ENCODE results near the gene ARSJ.

ARSJ gene

GRCh38 chr4:114019969-114020358, 40.5 kb upstream of the ARSJ start:
- no peaks in the 10 kb centered on the region for H3K4me1 ChIP-seq (ENCODE audit: insufficient read depth, low read length, severe bottlenecking)
- no peak overlapping the region for H2AFZ ChIP-seq (ENCODE audit: low read length)
- H3K4me2 ChIP-seq (ENCODE audit: low read length): no peak overlapping the region

GRCh38 chr4:114019276-114019968, 40.0 kb upstream of the ARSJ start:
- Histone ChIP-seq H3K4me3 (ENCODE audit: low read depth, low read length, poor library complexity, severe bottlenecking) (no peak overlapping the region), H4K20me1 (ENCODE audit: insufficient read depth, low read length) (no peaks in the 10 kb centered on the region)

More at GRCh38 chr4:114019969-114020358, 40.5 kb upstream of the ARSJ start:
- Histone ChIP-seq H3K9me2 (ENCODE audit: low read depth, low read length) (no peaks in the 10 kb centered on the region), H3K27me3 (ENCODE audit: insufficient read depth, low read length) (no peaks in the 10 kb centered on the region), H3K9me3 (ENCODE audit: low read length) (no peaks in the 10 kb centered on the region), H4K20me1 (ENCODE audit: insufficient read depth, low read length) (no peaks in the 10 kb centered on the region), H3F3A (ENCODE audit: insufficient read depth, low read length) (no peaks in the 10 kb centered on the region), H3K4me3 (ENCODE audit: low read depth, low read length, poor library complexity, severe bottlenecking) (no peak overlapping the region), H3K36me3 (ENCODE audit: insufficient read depth, low read length) (no peaks in the 10 kb centered on the region), H3K9ac (ENCODE audit: low read length) (no peak overlapping the region), H3K79me2 (ENCODE audit: insufficient read depth, low read length) (no peaks in the 10 kb centered on the region), H3K27ac (ENCODE audit: low read depth, low read length, poor library complexity, severe bottlenecking) (no peak overlapping the region)
- no peak for TF ChIP-seq EZH2 (IDR thresholded peaks at IDR 0.05; ENCODE audit: borderline replicate concordance, low read length)
- no peak for TF ChIP-seq CTCF (IDR thresholded peaks at IDR 0.05; ENCODE audit: low read length)

GRCh38 chr4:114017120-114017917, 37.9 kb upstream of the ARSJ start:
- TF ChIP-seq EZH2 (IDR thresholded peaks at IDR 0.05; ENCODE audit: borderline replicate concordance, low read length) (no peak), CTCF (IDR thresholded peaks at IDR 0.05; ENCODE audit: low read length) (no peak)
- H3K4me3 ChIP-seq (ENCODE audit: low read depth, low read length, poor library complexity, severe bottlenecking): no peak overlapping the region
- no peaks in the 10 kb centered on the region for H3K79me2 ChIP-seq (ENCODE audit: insufficient read depth, low read length)
- H3K27me3 ChIP-seq (ENCODE audit: insufficient read depth, low read length): no peaks in the 10 kb centered on the region
- no peak overlapping the region for H3K4me2 ChIP-seq (ENCODE audit: low read length)
- no peaks in the 10 kb centered on the region for H4K20me1 ChIP-seq (ENCODE audit: insufficient read depth, low read length)
- H3K9me3 ChIP-seq (ENCODE audit: low read length): no peaks in the 10 kb centered on the region
- H3K9me2 ChIP-seq (ENCODE audit: low read depth, low read length): no peaks in the 10 kb centered on the region
- H3K9ac ChIP-seq (ENCODE audit: low read length): no peak overlapping the region
- H3K4me1 ChIP-seq (ENCODE audit: insufficient read depth, low read length, severe bottlenecking): no peaks in the 10 kb centered on the region
- H3K27ac ChIP-seq (ENCODE audit: low read depth, low read length, poor library complexity, severe bottlenecking): no peak overlapping the region
- no peaks in the 10 kb centered on the region for H3F3A ChIP-seq (ENCODE audit: insufficient read depth, low read length)
- H3K36me3 ChIP-seq (ENCODE audit: insufficient read depth, low read length): no peaks in the 10 kb centered on the region
- no peak overlapping the region for H2AFZ ChIP-seq (ENCODE audit: low read length)

More at GRCh38 chr4:114019276-114019968, 40.0 kb upstream of the ARSJ start:
- Histone ChIP-seq H3K9me2 (ENCODE audit: low read depth, low read length) (no peaks in the 10 kb centered on the region), H3K27me3 (ENCODE audit: insufficient read depth, low read length) (no peaks in the 10 kb centered on the region), H3K4me2 (ENCODE audit: low read length) (no peak overlapping the region), H2AFZ (ENCODE audit: low read length) (no peak overlapping the region), H3K4me1 (ENCODE audit: insufficient read depth, low read length, severe bottlenecking) (no peaks in the 10 kb centered on the region), H3K36me3 (ENCODE audit: insufficient read depth, low read length) (no peaks in the 10 kb centered on the region), H3F3A (ENCODE audit: insufficient read depth, low read length) (no peaks in the 10 kb centered on the region), H3K27ac (ENCODE audit: low read depth, low read length, poor library complexity, severe bottlenecking) (no peak overlapping the region), H3K79me2 (ENCODE audit: insufficient read depth, low read length) (no peaks in the 10 kb centered on the region), H3K9ac (ENCODE audit: low read length) (no peak overlapping the region), H3K9me3 (ENCODE audit: low read length) (no peaks in the 10 kb centered on the region)
- TF ChIP-seq CTCF (IDR thresholded peaks at IDR 0.05; ENCODE audit: low read length) (no peak), EZH2 (IDR thresholded peaks at IDR 0.05; ENCODE audit: borderline replicate concordance, low read length) (no peak)
